ENCODE measurements around the gene MUSTN1. TPM values are rescaled to one million over a fixed set of nuclear protein-coding genes. Genes with fewer than 3 reads are reported as not detected.

Gene MUSTN1
- total and polyA plus RNA-seq, 2 experiments from 2014 or later = 0.27 to 1.8 TPM

GRCh38 chr3:52789746-52790040, 45.1 kb downstream of the MUSTN1 start:
- no peaks in the 10 kb centered on the region for H3K4me1 ChIP-seq (ENCODE audit: insufficient read depth)
- no peaks in the 10 kb centered on the region for H3K36me3 ChIP-seq (replicated peaks; ENCODE audit: insufficient read depth, low read depth)
- H4K20me1 ChIP-seq (ENCODE audit: insufficient read depth, poor library complexity, severe bottlenecking) = no peaks in the 10 kb centered on the region
- no peaks in the 10 kb centered on the region for H3K79me2 ChIP-seq
- no peaks in the 10 kb centered on the region for H3K27me3 ChIP-seq
- H3K9me3 ChIP-seq (ENCODE audit: low read depth) = no peaks in the 10 kb centered on the region
- DNase-seq (ENCODE audit: low spot score) = no peak
- H2AFZ ChIP-seq = no peak overlapping the region
- H3K27ac ChIP-seq = no peak overlapping the region
- H3K4me2 ChIP-seq = no peak overlapping the region
- no peaks in the 10 kb centered on the region for H3K9me2 ChIP-seq (replicated peaks; ENCODE audit: insufficient read depth)
- no peak overlapping the region for H3K4me3 ChIP-seq
- no peak for TF ChIP-seq EZH2 (IDR thresholded peaks at IDR 0.05; ENCODE audit: borderline replicate concordance)
- TF ChIP-seq CTCF (IDR thresholded peaks at IDR 0.05; ENCODE audit: poor library complexity) = no peak
- no peak for TF ChIP-seq EZH2phosphoT487 (IDR thresholded peaks at IDR 0.05; ENCODE audit: low read depth, severe bottlenecking, unreplicated experiment)
- 86% methylated on average over 6 of the region's 6 CpGs for WGBS (ENCODE audit: low lambda C conversion rate, missing lambda C conversion rate)

- Histone ChIP-seq H3K9me3 (ENCODE audit: low read depth) (no peaks in the 10 kb centered on the region), H3K79me2 (no peaks in the 10 kb centered on the region), H2AFZ (no peak overlapping the region), H3K4me2 (no peak overlapping the region), H3K36me3 (replicated peaks; ENCODE audit: insufficient read depth, low read depth) (no peaks in the 10 kb centered on the region), H3K27ac (no peak overlapping the region), H4K20me1 (ENCODE audit: insufficient read depth, poor library complexity, severe bottlenecking) (no peaks in the 10 kb centered on the region), H3K4me3 (no peak overlapping the region), H3K27me3 (no peaks in the 10 kb centered on the region), H3K9me2 (replicated peaks; ENCODE audit: insufficient read depth) (no peaks in the 10 kb centered on the region), H3K4me1 (ENCODE audit: insufficient read depth) (no peaks in the 10 kb centered on the region)
- no peak for TF ChIP-seq EZH2 (IDR thresholded peaks at IDR 0.05; ENCODE audit: borderline replicate concordance)
- TF ChIP-seq EZH2phosphoT487 (IDR thresholded peaks at IDR 0.05; ENCODE audit: low read depth, severe bottlenecking, unreplicated experiment) = no peak
- no peak for TF ChIP-seq CTCF (IDR thresholded peaks at IDR 0.05; ENCODE audit: poor library complexity)
- WGBS (ENCODE audit: low lambda C conversion rate, missing lambda C conversion rate) = 88% methylated on average over 16 of the region's 16 CpGs
- no peak for DNase-seq (ENCODE audit: low spot score)
Observed at GRCh38 chr3:52788890-52789745, 45.7 kb downstream of the MUSTN1 start.

- WGBS (ENCODE audit: low lambda C conversion rate, missing lambda C conversion rate) = 74% methylated on average over 17 of the region's 17 CpGs
Observed at GRCh38 chr3:52787672-52788625, 46.9 kb downstream of the MUSTN1 start.

More at GRCh38 chr3:52787672-52788625, 46.9 kb downstream of the MUSTN1 start:
- no peaks in the 10 kb centered on the region for H3K79me2 ChIP-seq
- H3K4me3 ChIP-seq = no peak overlapping the region
- DNase-seq (ENCODE audit: low spot score) = no peak
- H3K27ac ChIP-seq = no peak overlapping the region
- H3K4me2 ChIP-seq = no peak overlapping the region
- no peaks in the 10 kb centered on the region for H3K9me2 ChIP-seq (replicated peaks; ENCODE audit: insufficient read depth)
- no peaks in the 10 kb centered on the region for H3K4me1 ChIP-seq (ENCODE audit: insufficient read depth)
- H3K9me3 ChIP-seq (ENCODE audit: low read depth) = no peaks in the 10 kb centered on the region
- no peaks in the 10 kb centered on the region for H3K27me3 ChIP-seq
- TF ChIP-seq EZH2 (IDR thresholded peaks at IDR 0.05; ENCODE audit: borderline replicate concordance) = no peak
- TF ChIP-seq CTCF (IDR thresholded peaks at IDR 0.05; ENCODE audit: poor library complexity) = no peak
- TF ChIP-seq EZH2phosphoT487 (IDR thresholded peaks at IDR 0.05; ENCODE audit: low read depth, severe bottlenecking, unreplicated experiment) = no peak
- H3K36me3 ChIP-seq (replicated peaks; ENCODE audit: insufficient read depth, low read depth) = no peaks in the 10 kb centered on the region
- H4K20me1 ChIP-seq (ENCODE audit: insufficient read depth, poor library complexity, severe bottlenecking) = no peaks in the 10 kb centered on the region
- no peak overlapping the region for H2AFZ ChIP-seq

Measured in hepatocyte (in vitro differentiated cells).